GM19455 (cell line): Measurements from ENCODE around the gene DEXI.

Source experiments
- ATAC-seq: cut with Tn5 transposase; IDR thresholded peaks from one replicate; pipeline ENCODE4 v1.9.1; 2021; ENCODE audit not compliant: unreplicated experiment

DEXI gene

DNA sequence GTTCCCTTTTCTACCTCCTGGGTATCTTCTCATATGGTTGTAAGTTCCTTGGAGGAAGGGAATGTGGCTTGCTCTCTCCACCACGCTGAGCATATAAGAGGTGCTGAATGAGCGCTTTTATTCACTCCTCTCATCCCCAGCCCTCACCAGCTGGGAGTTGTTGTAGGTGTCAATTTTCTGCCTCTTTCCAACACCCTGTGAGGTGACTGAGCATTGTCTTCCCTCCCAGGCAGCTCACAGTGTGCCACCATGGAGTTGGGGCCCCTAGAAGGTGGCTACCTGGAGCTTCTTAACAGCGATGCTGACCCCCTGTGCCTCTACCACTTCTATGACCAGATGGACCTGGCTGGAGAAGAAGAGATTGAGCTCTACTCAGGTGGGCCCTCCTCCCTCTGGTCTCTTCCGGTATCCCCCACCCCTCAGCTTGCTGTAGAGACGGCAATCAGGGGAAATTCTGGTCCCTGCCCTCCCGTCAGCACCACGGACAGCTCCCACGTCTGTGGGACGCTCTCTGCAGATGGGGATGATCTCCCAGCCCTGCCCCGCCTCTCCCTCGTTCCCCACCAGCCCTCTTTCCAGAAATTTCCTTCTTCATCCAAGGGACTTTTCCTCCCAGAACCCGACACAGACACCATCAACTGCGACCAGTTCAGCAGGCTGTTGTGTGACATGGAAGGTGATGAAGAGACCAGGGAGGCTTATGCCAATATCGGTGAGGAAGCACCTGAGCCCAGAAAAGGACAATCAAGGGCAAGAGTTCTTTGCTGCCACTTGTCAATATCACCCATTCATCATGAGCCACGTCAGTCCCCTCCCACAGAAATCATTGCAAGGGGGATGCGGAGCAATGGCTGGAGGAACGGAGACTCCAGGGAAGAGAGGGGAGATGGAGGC, 47.0 kb downstream of the DEXI start:
- no peak for ATAC-seq

DNA sequence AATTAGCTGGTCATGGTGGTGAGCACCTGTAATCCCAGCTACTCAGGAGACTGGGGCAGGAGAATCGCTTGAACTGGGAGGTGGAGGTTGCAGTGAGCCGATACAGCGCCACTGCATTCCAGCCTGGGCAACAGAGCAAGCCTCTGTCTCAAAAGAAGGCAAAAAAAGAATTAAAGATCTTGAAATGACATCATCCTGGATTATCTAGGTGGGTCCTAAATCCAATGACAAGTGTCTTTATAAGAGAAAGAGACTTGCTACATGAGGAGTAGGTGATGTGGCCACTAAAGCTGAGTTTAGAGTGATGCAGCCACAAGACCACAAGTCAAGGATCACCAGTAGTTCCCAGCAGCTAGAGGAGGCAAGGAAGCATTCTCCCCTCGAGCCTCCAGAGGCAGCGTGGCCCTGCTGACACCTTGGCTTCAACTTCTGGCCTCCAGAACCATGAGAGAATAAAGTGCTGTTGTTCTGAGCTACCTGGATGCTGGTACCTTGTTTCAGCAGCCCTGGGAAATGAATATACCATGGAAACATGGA, 49.4 kb downstream of the DEXI start:
- ATAC-seq: no peak

DNA sequence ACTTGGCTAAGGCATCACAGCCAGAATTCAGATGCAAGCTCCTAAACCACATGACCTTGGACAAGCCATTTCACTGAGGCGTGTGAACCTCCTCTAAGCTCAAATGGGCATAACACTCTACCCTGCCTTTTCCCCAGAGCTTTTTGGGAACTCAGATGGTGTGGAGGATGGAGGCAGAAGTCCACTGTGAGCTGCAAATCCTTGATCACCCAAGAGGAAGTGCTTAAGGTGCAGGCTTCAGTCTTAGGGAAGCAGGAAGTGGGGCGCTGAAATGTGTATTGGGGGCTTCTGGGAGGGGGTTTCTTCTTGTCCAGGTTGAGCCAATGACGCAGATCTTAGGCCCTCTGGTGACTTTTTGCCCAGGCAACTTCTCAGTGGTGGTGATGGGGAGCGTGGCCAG, 52.4 kb downstream of the DEXI start:
- no peak for ATAC-seq

DNA sequence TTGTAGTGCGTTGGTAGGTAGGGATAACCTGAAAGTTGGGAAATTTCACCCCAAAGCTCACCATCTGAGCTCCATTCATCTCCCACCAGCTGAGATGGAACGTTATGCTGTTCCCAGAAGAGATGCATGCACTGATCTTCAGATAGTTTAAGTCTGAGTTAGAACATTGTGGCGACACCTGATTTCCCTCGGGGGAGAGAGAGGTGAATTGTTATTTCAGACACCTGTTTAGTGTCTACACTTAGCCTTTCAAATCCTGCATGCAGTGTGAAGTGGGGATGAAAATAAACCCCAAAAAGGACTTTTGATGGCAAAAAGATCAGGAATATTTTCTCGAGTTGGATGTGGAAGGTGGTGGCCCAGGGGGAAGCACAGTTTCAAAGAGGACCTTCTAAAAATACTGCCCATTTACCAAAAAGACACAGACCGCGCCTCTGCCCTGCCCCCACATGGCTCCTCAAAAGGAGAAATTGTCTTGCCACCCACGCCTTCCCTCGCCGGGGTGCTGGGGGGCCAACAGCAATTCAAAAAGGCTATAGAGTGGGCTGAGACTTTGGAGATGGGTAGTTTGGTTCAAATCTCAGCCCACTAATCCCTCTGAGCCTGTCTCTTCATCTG, 53.8 kb downstream of the DEXI start:
- no peak for ATAC-seq

DNA sequence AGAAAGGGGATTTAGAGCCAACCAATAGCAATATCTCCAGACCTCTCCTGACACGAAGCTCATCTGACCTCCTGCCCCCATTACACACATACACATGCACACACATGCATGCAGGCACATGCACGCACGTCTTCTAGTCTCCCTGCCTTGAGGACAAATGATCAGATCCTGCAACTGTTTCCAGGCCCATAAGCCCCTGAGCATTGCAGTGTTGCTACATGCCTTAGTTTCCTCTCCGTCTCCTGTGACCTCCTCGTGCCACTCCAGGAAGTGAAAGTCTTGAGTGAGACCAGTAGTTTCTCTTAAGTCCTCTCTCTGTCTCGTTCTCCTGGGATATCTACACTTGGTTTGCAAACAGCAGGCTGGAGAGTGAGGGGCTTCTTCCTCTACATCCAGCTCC, 57.0 kb downstream of the DEXI start:
- ATAC-seq: no peak

DNA sequence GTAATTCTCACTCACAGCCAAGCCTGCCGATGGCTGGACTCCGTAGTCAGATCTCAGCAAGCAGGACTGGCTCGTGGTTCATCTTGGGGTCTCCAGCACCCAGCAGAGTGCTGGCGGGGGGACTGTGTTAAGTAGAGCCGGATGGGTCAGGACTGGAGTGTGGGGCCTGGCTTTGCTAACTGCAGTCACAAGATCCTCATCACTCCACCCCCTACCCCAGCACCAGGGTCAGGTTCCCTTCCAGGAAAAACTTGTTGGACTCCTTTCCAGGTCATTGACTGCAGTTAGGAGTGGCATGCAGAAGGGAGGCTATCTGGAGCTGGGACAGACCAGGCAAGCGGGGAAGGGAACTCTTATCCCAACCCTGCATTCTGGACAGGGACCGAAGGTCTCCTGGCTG, 59.3 kb downstream of the DEXI start:
- no peak for ATAC-seq

DNA sequence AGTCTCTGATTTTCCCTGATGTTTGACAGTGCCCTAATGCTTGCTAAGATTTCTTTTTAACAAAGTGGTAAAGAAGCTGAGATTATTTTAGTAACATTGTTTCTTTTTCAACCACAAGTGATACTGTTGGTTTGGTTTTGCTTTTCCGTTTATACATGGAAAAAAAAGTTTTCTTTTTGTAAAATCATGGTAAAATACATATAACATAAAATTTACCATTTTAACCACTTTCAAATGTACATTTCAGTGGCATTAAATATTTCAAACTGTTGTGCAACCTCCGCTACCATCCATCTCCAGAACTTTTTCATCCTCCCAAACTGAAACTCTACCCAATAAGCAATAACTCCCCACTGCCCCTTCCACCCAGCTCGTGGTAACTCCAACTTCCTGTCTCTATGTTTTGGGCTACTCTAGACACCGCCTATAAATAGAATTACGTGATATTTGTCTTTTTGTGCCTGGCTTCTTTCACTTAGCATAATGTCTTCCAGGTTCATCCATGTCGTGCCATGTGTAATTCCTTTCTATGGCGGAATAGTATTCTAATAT, 60.7 kb downstream of the DEXI start:
- ATAC-seq: no peak

DNA sequence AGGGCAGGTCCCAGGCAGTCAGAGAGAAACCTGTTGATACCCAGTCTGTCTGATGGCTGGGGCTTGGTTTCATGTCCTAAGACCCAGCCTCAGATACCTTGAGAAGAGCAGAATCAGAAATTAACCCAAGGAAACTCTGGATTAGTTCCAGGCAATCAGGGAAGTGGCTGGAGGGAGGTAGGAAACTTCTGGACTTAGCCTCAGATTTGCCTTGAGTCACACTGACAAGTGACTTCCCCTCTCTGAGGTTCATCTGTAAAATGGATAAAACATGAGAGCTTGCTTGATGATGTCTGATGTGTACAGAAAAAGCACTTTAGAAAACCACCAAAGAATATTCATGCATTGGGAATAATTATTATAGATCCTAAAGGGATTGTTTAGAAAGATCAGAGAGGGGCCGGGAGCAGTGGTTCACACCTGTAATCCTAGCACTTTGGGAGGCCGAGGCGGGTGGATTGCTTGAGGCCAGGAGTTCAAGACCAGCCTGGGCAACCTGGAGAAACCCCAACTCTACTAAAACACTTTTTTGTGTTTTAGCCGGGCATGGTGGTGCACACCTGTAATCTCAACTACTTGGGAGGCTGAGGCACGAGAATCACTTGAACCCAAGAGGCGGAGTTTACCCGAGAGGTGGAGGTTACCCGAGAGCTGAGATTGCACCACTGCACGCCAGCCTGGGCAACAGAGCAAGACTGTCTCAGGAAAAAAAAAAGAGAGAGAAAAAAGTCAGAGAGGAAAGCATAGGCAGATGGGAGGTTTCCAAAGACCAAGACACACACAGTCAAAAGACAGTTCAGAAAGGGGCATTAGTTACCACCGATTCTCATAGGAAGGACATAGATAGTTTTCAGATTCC, 61.4 kb downstream of the DEXI start:
- ATAC-seq: no peak

DNA sequence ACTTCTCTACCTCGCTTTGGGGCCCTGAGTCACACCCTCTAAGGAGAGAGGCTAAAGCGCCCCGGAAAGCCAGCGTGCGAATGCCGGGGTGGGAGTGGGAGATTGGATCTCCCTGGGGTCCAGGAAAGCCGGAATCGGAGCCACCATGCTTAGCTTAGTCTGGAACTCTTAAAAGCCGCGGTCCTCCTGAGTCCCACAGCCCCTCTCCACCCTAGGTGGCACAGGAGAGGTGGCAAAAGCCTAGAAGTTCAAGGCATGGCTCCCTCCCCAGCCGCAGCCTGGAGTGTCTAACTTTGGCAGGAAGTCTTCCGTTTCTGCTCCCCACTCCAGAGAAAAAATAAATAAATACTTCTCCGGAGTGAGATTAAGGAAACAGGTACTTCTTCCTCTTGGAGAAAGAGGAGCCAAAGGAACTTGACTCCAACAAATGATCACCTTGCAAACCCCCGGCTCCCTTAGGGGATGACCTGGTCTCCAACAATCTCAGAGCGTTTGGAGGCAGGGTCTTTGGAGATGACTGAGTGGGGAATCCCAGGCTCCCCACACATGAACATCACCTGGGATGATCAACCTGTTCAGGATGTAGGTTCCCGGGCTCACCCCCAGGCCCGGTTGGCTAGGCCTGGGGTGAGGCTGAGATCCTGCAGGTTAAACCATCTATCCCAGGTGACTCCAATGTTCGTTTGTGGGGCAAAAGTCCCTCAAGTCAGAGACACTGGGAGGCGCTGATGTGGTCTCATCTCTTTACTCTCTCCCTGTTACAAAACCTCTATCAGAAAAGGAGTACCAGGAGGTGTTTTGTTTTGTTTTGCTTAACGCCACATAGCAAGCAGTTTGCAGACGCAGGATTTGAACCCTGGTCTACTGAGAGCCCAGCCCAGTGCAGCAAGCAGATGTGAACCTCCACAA, 62.3 kb downstream of the DEXI start:
- ATAC-seq: no peak
